ENCODE data around the gene FRMD8.

Gene FRMD8

GRCh38 chr11:65386307-65387140, at the start of gene FRMD8:
Gene FRMD8, plus strand, starts transcription at chr11:65386637. Its CDS starts 400 bp downstream, at chr11:65387037.
- peak within 1 kb of the TSS; percentile 66 for H3K4me3 ChIP-seq (ENCODE audit: low read depth, low read length)
- TF ChIP-seq POLR2A (IDR thresholded peaks at IDR 0.05; ENCODE audit: extremely low read depth, insufficient read length) (peak; percentile 66), MAX (IDR thresholded peaks at IDR 0.05; ENCODE audit: low read depth, low read length) (no peak)
- peak; percentile 81 for DNase-seq (ENCODE audit: low read depth)

GRCh38 chr11:65338676-65339075, 47.8 kb upstream of the FRMD8 start:
- DNase-seq (ENCODE audit: low read depth) = no peak
- H3K4me3 ChIP-seq (ENCODE audit: low read depth, low read length) = no peak overlapping the region
- TF ChIP-seq MAX (IDR thresholded peaks at IDR 0.05; ENCODE audit: low read depth, low read length) (no peak), CTCF (IDR thresholded peaks at IDR 0.05; ENCODE audit: low read depth, low read length) (no peak), POLR2A (IDR thresholded peaks at IDR 0.05; ENCODE audit: extremely low read depth, insufficient read length) (no peak), MYC (IDR thresholded peaks at IDR 0.05; ENCODE audit: low read depth, low read length) (no peak)

GRCh38 chr11:65340226-65340625, 46.2 kb upstream of the FRMD8 start:
- no peak overlapping the region for H3K4me3 ChIP-seq (ENCODE audit: low read depth, low read length)
- no peak for DNase-seq (ENCODE audit: low read depth)
- TF ChIP-seq MYC (IDR thresholded peaks at IDR 0.05; ENCODE audit: low read depth, low read length) (no peak), CTCF (IDR thresholded peaks at IDR 0.05; ENCODE audit: low read depth, low read length) (no peak), POLR2A (IDR thresholded peaks at IDR 0.05; ENCODE audit: extremely low read depth, insufficient read length) (no peak), MAX (IDR thresholded peaks at IDR 0.05; ENCODE audit: low read depth, low read length) (no peak)

- TF ChIP-seq MYC (IDR thresholded peaks at IDR 0.05; ENCODE audit: low read depth, low read length) = no peak
- no peak for TF ChIP-seq MAX (IDR thresholded peaks at IDR 0.05; ENCODE audit: low read depth, low read length)
- no peak for TF ChIP-seq CTCF (IDR thresholded peaks at IDR 0.05; ENCODE audit: low read depth, low read length)
- no peak for TF ChIP-seq POLR2A (IDR thresholded peaks at IDR 0.05; ENCODE audit: extremely low read depth, insufficient read length)
- H3K4me3 ChIP-seq (ENCODE audit: low read depth, low read length) = no peak overlapping the region
- no peak for DNase-seq (ENCODE audit: low read depth)
Observed at GRCh38 chr11:65341856-65342255, 44.6 kb upstream of the FRMD8 start.

GRCh38 chr11:65351511-65351910, 34.9 kb upstream of the FRMD8 start:
- DNase-seq (ENCODE audit: low read depth) = no peak
- no peak overlapping the region for H3K4me3 ChIP-seq (ENCODE audit: low read depth, low read length)
- TF ChIP-seq POLR2A (IDR thresholded peaks at IDR 0.05; ENCODE audit: extremely low read depth, insufficient read length) (no peak), CTCF (IDR thresholded peaks at IDR 0.05; ENCODE audit: low read depth, low read length) (no peak), MYC (IDR thresholded peaks at IDR 0.05; ENCODE audit: low read depth, low read length) (no peak), MAX (IDR thresholded peaks at IDR 0.05; ENCODE audit: low read depth, low read length) (no peak)

GRCh38 chr11:65352783-65353182, 33.7 kb upstream of the FRMD8 start:
- peak; percentile 42 for DNase-seq (ENCODE audit: low read depth)
- TF ChIP-seq MYC (IDR thresholded peaks at IDR 0.05; ENCODE audit: low read depth, low read length) = no peak
- TF ChIP-seq CTCF (IDR thresholded peaks at IDR 0.05; ENCODE audit: low read depth, low read length) = peak; percentile 32
- no peak overlapping the region for H3K4me3 ChIP-seq (ENCODE audit: low read depth, low read length)
